HG03159 (cell line): Measurements from ENCODE around the gene CEP192.
"Not testable (repeated sequence)": the region's sequence is repeated elsewhere in the genome, so short reads cannot be mapped to it uniquely, and the experiment has no call there.

ENCODE experiments used
- ATAC-seq: cut with Tn5 transposase; IDR thresholded peaks from one replicate; pipeline ENCODE4 v1.9.1; 2021; ENCODE audit warnings: mild to moderate bottlenecking, moderate library complexity; ENCODE audit not compliant: unreplicated experiment

Gene CEP192

GRCh38 chr18:13028869-13029268 is 37.7 kb downstream of the CEP192 start:
- no peak for ATAC-seq

DNA sequence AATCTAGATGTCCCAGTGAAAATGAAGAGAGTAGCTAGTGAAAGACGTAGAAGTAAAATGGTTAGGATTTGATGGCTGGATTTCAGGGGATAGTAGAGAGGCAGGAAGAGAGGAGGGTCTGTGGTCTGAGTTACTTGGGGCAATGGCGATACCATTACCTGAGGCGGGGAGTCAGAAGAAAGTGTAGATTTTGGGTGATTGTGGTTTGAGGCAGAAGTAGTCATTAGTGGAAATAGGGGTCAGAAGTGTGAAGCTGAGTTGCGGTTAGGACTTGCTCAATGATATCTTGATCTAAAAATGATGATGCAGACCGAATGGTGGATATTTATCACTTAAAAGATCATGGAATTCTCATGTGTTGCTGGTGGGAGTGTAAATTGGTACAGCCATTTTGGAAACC is 41.0 kb downstream of the CEP192 start:
- ATAC-seq = no peak

GRCh38 chr18:13035249-13035914 is 44.2 kb downstream of the CEP192 start:
- ATAC-seq = no peak

- ATAC-seq = no peak
Measured at GRCh38 chr18:13036622-13037320, 45.6 kb downstream of the CEP192 start.

GRCh38 chr18:13039806-13040205 is 48.6 kb downstream of the CEP192 start:
- ATAC-seq = no peak

DNA sequence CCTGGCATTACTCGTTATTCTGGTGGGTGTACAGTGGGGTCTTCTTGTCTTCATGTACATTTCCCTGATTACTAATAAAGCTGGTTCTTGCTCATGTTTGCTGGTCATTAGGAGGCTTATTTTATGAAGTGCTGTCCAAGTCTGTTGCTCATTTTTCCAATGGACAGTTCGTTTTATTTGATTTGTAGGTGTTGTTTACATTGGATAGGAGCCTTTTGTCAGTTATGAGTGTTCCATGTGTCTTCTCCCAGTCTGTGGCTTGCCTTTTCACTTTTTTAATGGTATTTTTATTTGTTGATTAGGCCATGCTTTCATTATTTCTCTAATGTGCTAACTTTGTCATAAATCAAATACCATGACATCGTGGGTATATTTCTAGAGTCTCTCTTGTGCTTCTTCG is 51.9 kb downstream of the CEP192 start:
- ATAC-seq = no peak

GRCh38 chr18:13048061-13048595 is 57.0 kb downstream of the CEP192 start:
- ATAC-seq = no peak

- no peak for ATAC-seq
Measured at GRCh38 chr18:13051159-13051558, 60.0 kb downstream of the CEP192 start.

DNA sequence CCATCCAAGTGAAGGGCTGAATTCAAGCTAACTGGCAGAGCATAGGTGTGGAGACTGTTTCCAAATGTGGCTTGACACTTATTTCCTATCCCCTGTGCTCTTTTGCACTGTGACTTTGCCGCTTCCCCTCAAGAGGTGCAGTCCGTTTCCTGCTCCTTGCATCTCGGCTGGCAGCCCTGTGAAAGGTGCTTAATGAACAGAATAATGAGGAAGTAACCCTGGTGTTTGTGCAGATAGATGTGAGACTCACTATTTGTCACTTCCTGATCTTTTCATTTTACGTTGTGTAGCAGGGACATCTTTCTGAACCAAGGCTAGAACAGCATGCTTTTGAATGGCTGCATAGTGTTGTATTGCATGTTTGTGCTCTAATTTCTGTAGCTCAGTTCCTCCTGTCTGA is 60.8 kb downstream of the CEP192 start:
- ATAC-seq = peak; percentile 64

GRCh38 chr18:13054336-13054735 is 63.2 kb downstream of the CEP192 start:
- no peak for ATAC-seq

DNA sequence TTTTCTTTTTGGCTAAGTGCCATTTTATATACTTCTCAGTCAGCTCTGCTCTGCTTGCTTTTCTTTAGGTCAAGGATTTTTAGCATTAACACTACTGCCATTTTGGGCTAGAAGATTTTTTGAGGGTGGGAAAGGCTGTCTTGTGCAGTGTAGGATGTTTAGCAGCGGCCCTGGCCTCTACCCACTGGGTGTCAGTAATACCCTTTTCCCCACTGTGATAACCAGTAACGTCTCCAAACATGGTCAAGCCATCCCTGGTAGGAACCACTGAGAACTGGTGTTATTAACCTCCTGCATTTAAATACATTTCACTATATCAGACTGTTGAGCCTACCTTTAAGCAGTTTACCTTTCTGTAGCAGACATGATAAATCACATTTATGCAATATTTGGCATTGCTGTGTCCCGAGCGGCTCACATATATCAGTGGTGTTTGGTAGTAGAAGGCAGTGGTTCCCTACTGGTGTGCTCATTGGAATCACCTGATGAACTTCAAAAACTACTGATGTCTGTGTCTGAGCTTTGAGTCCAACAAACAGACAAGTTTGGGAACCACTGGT is 70.5 kb downstream of the CEP192 start:
- no peak for ATAC-seq

DNA sequence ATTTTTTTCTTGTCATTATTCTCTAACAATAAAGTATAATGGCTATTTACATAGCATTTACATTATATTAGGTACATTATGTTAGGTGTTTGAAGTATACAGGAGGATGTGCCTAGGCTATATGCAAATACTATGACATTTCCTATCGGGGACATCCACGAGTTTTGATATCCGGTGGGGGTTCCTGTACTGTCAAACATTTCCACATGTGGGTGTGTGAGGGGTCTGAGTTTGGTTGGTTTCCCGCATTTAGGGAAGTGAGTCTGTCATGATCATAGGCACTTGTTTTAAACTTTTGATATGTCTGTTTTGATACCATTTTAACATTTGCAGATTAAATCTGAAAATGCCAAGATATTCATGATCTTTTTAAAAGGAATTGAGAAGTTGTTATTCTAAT is 76.0 kb downstream of the CEP192 start:
- ATAC-seq = no peak

- no peak for ATAC-seq
Measured at GRCh38 chr18:13067966-13068365, 76.8 kb downstream of the CEP192 start.

DNA sequence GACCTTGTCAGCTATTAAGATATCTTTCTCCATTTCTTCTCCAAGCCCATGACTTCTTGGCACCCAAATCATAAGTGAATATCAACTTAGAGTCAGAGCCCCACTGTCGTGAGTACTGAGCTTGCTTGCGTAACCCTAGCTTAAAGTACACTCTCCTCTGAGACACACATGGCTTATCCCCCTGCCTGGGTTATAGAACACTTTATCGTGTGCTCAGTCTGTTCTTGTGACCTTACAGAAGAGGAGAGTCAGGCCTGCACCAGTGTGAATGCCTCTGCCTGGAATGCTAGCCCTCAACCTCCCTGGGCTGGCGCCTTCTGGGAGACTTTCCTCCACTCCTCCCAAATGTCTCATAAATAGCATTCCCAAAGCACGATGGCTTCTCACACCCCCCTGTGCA is 79.3 kb downstream of the CEP192 start:
- no peak for ATAC-seq

DNA sequence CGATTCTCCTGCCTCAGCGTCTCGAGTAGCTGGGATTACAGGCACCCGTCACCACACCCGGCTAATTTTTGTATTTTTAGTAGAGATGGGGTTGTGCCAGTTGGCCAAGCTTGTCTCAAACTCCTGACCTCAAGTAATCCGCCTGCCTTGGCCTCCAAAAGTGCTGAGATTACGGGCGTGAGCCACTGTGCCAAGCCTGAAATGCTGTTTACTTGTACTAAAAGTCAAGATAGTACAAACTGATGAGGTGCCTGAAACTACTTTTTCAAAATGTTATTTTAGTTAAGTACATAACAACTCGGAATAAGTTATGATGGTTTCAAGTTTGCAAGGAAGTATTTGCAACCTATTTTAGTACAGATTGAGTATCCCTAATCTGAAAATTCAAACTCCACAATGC is 85.7 kb downstream of the CEP192 start:
- no peak for ATAC-seq

GRCh38 chr18:13077473-13077872 is 86.3 kb downstream of the CEP192 start:
- ATAC-seq = no peak

- not testable (repeated sequence) for ATAC-seq
Measured at GRCh38 chr18:13078065-13078464, 86.9 kb downstream of the CEP192 start.

DNA sequence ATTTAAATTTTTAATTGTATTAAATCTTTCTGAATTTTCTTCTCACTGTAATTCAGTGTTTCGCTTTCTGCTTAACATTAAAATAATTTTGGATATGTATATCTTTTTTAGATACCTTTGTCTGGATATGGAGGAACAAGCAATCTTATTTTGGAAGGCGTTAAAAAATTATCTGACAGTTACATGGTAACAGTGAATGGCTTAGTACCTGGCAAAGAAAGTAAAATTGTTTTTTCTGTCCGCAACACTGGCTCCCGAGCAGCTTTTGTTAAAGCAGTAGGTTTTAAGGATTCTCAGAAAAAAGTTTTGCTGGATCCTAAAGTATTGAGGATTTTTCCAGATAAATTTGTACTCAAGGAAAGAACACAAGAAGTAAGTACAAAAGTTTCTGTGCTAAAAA is 95.7 kb downstream of the CEP192 start:
- ATAC-seq = no peak

DNA sequence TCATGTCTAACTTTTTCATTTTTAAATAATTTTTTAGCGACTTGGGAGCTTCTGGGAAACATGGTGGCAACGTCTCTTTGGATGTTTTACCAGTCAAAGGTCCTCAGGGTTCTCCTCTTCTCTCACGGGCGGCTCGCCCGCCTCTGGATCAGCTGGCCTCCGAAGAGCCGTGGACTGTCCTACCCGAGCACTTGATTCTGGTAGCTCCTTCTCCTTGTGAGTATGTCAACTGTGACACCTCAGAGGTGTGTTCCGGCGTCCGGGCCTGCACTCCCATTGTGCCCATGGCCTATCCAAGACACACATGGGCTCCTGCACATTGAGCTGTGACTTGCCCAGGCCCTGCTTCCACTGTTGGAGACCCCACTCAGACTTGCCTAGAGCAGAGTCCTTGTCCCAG is 104.3 kb downstream of the CEP192 start:
- no peak for ATAC-seq

DNA sequence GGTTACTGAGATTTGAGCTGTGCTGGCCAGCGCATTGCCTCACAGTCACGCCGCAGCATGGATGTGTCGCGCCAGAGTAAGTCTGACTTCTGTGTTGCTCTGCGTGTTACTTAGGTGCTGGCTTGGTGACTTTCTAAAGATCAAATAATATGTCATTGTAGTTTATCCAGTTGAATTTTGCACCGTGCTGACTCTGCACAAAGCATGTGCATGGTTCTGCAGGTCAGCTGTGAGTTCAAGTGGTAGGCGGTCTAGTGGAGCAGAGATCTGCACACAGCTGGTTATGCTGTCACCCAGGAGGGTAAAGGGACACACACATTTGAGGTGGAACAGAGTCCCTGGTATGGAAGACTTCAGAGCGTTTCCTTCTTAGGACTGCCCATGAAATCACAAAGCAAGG is 105.1 kb downstream of the CEP192 start:
- no peak for ATAC-seq

DNA sequence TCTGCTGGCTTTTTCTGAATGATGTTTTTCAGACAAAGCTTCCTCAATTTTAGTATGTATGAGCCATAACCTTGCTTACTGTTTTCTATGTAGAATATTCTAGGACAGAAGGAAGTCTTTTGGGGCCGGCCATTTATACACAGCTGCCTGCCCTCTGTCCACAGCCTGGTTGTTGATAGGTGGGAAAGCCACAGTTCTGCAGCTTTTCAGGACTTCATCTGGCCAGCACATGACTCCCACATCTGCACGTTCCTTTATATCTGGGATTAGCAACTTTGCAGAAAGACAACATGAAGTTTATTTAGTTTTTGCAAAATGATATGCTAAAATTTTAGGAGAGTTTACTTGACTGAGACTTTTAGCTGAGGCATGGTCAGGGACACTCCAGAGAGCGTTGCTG is 105.6 kb downstream of the CEP192 start:
- ATAC-seq = no peak

GRCh38 chr18:13098104-13098503 is 106.9 kb downstream of the CEP192 start:
- not testable (repeated sequence) for ATAC-seq
